GM12874 (cell line): ENCODE data around the gene ULK4.

Experiments
- TF ChIP-seq, protein P1 (sequence below): IDR thresholded peaks from 2 replicates; pipeline ENCODE4 v1.5.1; 2011; ENCODE audit warnings: low read depth, mild to moderate bottlenecking, control low read depth, low read length, moderate library complexity; ENCODE audit not compliant: insufficient read depth

ULK4 gene

GRCh38 chr3:41955192-41955591 lies 6.7 kb downstream of the ULK4 start:
- TF ChIP-seq, protein P1, sequence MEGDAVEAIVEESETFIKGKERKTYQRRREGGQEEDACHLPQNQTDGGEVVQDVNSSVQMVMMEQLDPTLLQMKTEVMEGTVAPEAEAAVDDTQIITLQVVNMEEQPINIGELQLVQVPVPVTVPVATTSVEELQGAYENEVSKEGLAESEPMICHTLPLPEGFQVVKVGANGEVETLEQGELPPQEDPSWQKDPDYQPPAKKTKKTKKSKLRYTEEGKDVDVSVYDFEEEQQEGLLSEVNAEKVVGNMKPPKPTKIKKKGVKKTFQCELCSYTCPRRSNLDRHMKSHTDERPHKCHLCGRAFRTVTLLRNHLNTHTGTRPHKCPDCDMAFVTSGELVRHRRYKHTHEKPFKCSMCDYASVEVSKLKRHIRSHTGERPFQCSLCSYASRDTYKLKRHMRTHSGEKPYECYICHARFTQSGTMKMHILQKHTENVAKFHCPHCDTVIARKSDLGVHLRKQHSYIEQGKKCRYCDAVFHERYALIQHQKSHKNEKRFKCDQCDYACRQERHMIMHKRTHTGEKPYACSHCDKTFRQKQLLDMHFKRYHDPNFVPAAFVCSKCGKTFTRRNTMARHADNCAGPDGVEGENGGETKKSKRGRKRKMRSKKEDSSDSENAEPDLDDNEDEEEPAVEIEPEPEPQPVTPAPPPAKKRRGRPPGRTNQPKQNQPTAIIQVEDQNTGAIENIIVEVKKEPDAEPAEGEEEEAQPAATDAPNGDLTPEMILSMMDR = no peak

GRCh38 chr3:41943311-41943843 lies 18.5 kb downstream of the ULK4 start:
- TF ChIP-seq, protein P1 = no peak

DNA sequence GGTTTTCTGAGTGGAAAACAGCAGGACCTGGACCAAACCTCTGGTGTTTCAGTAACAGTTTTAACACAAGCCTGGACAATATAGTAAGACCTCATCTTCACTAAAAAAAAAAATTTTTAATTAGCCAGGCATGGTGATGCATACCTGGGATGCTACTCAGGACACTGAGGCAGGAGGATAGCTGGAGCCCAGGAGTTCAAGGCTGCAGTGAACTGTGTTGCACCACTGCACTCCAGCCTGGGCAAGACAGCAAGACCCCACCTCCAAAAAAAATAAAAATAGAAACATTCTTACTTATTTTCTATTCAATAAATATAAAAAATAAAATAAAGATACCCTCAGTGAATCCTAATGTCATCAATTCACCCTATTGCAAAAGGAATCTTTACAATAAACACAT lies 21.5 kb downstream of the ULK4 start:
- TF ChIP-seq, protein P1 = no peak

DNA sequence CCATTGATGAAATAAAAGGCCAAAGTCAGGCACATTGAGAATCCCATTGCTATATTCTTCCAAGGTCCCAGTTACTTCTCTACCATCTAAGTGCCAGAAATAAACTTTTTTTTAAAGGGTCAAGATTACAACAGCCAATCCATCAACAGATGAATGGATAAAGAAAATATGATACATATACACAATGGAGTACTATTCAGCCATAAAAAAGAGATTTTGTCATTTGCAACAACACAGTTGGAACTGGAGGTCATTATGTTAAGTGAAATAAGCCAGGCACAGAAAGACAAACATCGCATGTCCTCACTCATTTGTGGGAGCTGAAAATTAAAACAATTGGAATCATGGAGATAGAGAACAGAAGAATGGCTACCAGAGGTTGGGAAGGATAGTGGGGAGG lies 25.5 kb downstream of the ULK4 start:
- TF ChIP-seq, protein P1 = no peak

DNA sequence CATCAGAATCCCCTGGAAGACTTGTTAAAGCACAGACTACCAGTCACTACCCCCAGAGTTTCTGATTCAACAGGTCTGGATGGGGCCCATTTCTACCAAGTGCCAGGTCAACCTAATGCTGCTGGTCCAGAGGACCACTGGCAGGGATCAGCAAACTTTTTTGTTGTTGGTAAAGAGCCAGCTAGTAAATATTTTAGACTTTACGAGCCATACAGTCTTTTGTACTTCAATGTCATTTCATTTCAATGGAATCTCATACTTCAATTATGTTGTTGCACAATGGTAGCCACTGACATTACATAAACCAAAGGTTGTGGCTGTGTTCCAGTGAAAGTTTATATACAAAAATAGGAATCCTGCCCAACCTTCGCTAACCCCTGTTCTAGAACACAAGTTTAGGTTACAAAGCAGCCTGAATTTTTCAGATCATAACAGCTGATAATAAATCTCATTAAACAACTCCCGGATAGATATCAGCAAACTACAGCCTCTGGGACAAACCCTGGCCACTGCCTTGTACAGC lies 28.7 kb downstream of the ULK4 start:
- TF ChIP-seq, protein P1 = no peak

GRCh38 chr3:41932464-41932863 lies 29.4 kb downstream of the ULK4 start:
- TF ChIP-seq, protein P1 = no peak

- TF ChIP-seq, protein P1 = no peak
These were observed 41.4 kb downstream of the ULK4 start for GRCh38 chr3:41920406-41920965.

GRCh38 chr3:41915353-41915752 lies 46.5 kb downstream of the ULK4 start:
- TF ChIP-seq, protein P1 = no peak
